ENCODE results near the gene INPP5J.

INPP5J gene

GRCh38 chr22:31144223-31144622 is 21.5 kb downstream of the INPP5J start:
- in situ Hi-C loops (cut with HindIII; ENCODE audit: low sequenced_read_pairs), result no loop called here

DNA sequence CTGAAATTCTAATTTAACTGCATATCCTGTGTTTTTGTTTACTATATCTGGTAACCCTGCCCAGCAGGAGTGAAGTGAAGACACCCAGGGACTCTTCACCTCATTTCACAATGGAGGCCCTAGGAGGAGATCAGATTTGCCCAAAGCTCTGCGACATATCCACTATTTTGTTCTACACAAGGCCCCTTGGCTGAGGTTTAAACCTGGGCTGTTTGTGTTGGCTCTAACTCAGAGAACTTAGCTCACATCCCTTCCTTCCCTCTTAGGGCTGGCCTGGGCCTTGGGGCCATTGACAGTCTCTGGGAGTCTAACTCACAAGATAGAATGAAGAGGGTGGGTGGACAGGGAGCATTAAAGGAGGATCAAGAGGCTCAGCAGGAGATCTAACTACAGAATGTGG is 25.7 kb downstream of the INPP5J start:
- in situ Hi-C loops (cut with HindIII; ENCODE audit: low sequenced_read_pairs), result no loop called here

DNA sequence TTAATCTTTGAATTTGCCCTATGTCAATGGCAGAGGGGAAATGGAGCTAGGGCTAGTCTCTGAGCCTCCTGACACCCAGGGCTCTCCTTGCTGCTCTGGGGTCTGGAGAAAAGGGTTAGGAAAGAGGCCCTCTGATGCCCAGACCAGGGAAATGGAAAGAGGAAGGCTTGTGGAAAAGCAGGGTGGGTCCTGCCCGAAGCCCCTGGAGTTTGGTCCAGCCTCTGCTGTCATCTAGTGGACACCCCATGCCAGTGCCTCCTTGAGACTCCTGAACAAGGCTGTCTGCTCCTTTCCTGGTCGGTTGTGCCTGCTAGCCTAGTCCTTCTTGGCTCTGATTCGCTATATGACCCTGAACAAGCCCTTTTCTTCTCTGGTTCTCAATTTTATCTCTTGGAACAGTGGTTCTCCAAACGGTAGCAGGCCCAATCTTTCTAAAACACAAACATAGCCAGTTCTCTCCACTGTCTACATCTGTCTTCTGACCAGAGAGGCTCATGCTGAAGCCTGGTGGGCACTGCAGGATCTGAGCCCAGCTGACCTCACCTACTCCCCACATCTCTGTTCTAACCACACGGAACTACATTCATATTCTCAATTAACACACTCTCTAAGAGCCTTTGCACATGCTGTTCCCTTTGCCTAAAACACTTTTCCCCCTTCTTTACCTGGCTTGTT is 26.3 kb downstream of the INPP5J start:
- in situ Hi-C loops (cut with HindIII; ENCODE audit: low sequenced_read_pairs), result no loop called here

- in situ Hi-C loops (cut with HindIII; ENCODE audit: low sequenced_read_pairs), result no loop called here
Measured at GRCh38 chr22:31150615-31151014, 27.8 kb downstream of the INPP5J start.

- in situ Hi-C loops (cut with HindIII; ENCODE audit: low sequenced_read_pairs), result no loop called here
Measured at GRCh38 chr22:31151872-31152271, 29.1 kb downstream of the INPP5J start.

DNA sequence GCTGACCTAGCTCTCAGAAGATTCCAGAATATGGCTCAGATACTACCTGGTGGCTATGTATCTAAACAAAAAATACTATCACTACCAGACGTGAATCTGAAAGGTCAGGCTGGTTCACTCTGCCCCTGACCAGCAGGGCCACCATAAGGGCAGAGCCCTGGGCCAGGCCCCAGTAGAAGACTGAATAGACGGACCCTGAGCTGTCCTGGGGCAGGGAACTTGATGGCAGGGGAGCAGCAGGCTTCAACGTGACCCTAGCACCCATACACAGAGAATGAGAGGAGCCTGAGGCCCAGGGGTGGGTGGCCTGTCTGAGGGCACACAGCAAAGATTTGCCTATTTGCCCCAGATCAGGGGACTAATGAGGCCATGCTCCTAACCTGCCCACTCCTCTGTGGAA is 30.6 kb downstream of the INPP5J start:
- in situ Hi-C loops (cut with HindIII; ENCODE audit: low sequenced_read_pairs), result no loop called here

GRCh38 chr22:31154975-31155374 is 32.2 kb downstream of the INPP5J start:
- in situ Hi-C loops (cut with HindIII; ENCODE audit: low sequenced_read_pairs), result no loop called here

DNA sequence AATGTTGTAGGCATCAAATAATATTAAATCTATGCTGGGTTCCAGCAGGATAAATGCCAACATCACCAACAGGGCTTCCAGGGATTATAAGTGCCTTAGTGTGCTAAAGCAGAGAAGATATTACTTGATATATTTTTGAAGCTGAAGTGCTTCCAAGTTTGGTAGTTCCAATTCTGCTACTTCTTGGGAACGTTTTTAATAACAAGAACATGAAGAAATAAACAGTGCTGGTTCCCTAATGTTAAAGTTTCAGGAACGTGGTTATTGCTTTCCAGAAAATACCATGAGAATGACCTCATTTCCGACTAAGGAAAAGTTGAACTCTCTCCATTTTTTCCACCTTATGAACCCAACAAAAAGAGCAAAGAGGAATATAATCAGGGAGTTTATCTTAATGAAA is 32.7 kb downstream of the INPP5J start:
- in situ Hi-C loops (cut with HindIII; ENCODE audit: low sequenced_read_pairs), result no loop called here

DNA sequence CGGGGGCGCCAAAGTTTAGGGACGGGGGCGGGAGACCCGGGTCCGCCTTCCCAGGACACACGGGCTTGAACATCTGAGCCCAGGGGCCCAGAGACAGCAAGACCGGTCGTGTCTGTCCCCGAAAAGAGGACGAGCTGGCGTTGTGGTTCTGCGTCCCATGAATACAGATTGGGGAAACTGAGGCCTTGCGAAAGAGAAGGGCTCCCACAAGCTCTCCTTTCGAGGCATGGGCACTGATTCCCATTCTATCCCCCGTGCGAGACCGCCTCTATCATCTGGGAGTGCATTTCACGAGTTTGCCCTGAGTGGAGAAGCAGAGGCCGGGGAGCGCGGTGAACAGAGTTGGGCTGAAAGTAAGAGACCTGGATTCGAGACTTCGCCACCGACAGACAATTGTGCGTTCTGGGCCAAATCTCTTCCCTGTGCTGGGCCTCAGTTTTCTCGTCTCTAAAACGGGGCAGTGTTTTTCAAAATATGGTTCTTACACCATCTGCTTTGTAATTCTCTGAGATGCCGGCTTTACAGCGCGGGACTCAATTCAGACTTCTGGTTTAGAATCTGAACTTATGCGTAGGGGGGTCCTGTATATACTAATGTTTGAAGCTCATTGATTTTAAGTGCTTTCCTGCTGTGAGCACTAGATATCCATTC is 37.7 kb downstream of the INPP5J start:
- in situ Hi-C loops (cut with HindIII; ENCODE audit: low sequenced_read_pairs), result no loop called here

DNA sequence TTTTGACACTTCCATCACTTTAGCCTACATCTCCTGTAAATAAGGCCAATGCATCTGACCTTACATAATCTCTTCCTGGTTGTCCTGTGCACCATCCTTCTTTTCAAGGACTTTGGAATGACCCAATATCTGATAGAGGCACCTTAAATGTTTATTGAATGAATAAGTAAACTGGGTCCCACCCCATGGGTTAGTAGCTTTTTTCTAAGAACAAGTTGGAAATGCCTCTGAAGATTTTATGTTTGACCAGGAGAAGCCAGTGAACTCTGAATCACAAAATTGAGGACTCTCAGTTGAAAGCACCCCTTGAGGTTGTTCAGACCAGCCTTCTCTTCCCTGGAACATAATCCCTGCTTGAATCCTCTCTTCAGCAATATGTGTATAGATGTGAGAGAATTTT is 38.6 kb downstream of the INPP5J start:
- in situ Hi-C loops (cut with HindIII; ENCODE audit: low sequenced_read_pairs), result no loop called here

DNA sequence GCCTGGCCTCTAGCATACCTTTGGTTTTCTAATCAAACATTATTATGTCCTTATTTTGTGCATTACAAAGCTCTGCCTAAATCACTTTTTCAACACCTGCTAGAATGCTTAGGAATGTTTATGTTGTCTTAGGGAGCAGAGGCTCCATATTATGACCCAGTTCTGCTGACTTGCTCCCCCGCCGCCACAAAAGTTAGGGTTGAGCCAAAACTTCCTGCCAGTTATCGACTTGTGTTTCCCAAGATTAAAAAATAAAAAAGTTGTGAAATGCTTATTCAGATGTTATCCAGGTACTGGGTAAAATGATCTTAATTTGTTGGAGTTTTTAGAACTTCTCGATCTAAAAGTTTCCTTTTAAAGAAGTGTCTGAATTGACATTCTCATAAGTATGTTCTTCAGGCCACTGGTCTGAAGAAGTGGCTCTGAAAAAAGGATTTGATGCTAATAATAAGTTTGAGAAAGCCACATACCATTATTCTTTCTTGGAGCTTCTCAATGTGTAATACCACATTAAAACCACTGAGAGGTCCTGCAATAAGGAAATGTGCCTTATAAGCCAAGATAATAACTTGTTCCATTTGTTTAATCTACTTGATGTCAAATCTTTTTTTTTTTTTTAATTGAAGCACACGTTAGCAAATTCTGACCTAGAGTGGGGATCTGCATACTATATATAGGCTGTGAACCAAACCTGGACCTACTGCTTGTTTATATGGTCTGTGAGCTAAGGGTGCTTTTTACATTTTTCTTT is 39.4 kb downstream of the INPP5J start:
- in situ Hi-C loops (cut with HindIII; ENCODE audit: low sequenced_read_pairs), result no loop called here

DNA sequence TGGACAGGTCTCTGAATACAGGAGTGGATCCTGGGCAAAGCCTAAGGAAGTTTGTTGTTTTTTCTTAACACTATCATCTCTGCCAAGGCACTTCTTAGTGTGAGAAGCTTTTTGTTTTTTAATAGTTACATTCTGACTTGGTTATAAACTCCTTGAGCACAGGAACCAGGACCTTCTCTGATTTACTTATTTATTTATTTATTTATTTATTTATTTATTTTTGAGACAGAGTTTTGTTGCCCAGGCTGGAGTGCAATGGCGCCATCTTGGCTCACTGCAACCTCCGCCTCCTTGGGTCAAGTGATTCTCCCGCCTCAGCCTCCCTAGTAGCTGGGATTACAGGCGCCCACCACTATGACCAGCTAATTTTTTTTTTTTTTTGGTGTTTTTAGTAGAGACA is 48.2 kb downstream of the INPP5J start:
- in situ Hi-C loops (cut with HindIII; ENCODE audit: low sequenced_read_pairs), result loop anchor here (5.0 kb wide), 1 partner anchor 54 kb away; no protein-coding TSS in a partner anchor

- in situ Hi-C loops (cut with HindIII; ENCODE audit: low sequenced_read_pairs), result loop anchor here (5.0 kb wide), 1 partner anchor 54 kb away; no protein-coding TSS in a partner anchor
Measured at GRCh38 chr22:31171734-31172133, 49.0 kb downstream of the INPP5J start.

DNA sequence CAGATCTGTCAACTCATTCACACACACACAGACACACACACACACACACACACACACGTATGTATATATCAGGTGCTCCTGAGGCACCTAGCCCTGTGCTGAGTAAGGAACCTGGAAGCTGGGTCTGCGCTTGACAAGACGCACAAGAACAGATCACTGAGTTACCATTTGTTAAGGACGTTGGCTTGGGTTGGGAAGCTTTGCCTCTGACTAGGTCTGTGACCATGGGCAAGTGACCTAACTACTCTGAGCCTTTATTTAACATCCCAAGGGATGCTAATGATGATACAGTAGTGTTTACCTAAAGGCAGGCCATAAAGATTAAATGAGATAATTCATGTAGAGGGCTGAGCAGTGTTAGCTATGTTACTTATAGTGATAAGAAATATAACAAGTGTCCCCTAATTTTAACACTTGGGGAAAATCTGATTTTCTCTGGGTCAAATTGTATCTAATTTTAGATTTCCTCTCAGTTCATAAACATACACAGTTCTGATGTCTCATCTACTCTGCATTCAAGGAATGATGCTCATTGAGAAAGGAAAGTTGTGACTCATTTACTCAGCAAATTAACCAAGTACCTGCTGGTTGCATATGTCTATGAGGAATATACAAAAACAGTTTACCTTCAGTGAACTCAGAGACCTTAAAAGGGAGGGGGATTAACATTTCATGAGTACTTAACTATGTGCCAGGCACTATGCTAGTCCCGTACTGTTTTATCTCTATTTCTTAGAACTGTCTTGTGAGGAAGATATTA is 50.8 kb downstream of the INPP5J start:
- in situ Hi-C loops (cut with HindIII; ENCODE audit: low sequenced_read_pairs), result loop anchor here (5.0 kb wide), 1 partner anchor 56 kb away; no protein-coding TSS in a partner anchor

DNA sequence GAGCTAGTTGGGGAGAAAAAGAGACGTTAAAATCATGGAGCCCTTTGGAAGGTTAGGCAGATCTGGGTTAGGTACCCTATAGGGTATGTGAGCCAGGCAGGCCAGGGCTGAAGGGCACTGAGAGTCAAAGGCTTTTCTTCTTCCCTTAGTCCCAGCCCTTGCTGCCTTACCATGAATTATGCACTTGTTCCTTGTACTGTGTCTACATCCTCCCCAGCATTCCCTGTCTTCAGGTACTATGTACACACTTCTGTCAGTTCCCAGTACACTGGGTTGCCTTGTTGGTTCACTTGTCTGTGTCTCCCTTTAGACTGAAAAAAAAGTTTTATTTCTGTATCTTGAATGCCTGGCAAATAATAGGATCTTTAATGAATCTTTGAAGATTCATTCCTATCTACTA is 54.2 kb downstream of the INPP5J start:
- in situ Hi-C loops (cut with HindIII; ENCODE audit: low sequenced_read_pairs), result no loop called here

DNA sequence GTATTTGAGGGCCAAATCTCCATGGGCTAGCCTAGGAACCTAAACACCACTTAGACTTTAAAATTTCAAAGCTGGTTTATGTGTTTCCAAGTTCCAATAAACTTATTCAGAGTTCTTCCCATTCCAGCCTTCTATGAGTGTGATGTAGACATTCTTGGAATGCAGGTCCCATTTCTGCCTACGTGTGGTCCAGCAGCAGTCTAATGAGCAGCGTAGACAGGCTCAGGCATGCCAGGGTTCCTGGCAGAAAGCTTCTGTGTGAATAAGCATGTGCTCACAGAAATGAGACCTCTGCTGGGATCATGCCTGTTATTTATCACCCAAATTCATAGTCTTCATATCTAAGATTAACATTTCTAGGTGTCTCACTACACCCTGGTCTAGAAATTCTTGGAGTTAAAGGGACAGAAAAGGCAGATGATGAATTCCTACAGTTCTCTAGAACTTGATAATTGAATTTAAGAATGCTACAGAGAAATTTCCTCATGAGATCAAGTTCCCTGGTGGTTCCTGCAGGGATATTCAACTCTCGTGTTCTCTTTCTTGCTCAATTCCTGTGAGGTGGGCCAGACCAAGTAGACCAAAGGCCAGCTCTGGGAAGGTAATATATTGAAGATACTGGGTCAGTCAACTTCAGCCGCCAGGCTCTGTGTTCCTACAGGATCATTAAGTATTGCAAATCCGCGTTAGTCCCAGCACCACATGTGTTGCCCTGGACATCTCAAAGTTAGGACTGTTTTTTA is 54.8 kb downstream of the INPP5J start:
- in situ Hi-C loops (cut with HindIII; ENCODE audit: low sequenced_read_pairs), result no loop called here

- in situ Hi-C loops (cut with HindIII; ENCODE audit: low sequenced_read_pairs), result no loop called here
Measured at GRCh38 chr22:31178859-31179258, 56.1 kb downstream of the INPP5J start.

DNA sequence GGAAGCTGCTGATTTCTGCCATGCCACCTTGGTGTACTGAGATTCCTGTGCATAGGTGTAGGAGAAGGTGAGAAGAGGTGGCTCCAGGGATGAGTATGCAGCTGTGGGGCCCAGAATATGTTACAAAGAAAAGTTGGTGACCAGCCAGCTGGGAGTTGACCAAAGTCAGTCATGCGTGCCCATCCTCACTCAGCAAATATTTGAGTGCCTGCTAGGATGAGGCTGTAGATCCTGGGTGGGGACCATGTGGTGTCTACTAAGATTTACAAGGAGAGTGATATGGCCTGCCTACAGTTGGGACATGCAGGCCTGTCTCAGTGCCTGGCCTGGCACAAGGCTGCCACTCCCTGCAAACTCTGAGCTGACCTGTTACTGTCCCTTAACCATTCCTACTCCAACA is 56.6 kb downstream of the INPP5J start:
- in situ Hi-C loops (cut with HindIII; ENCODE audit: low sequenced_read_pairs), result no loop called here

GRCh38 chr22:31184015-31184414 is 61.2 kb downstream of the INPP5J start:
- in situ Hi-C loops (cut with HindIII; ENCODE audit: low sequenced_read_pairs), result no loop called here
